ENCODE measurements around the gene C2orf78.

C2orf78 gene

DNA sequence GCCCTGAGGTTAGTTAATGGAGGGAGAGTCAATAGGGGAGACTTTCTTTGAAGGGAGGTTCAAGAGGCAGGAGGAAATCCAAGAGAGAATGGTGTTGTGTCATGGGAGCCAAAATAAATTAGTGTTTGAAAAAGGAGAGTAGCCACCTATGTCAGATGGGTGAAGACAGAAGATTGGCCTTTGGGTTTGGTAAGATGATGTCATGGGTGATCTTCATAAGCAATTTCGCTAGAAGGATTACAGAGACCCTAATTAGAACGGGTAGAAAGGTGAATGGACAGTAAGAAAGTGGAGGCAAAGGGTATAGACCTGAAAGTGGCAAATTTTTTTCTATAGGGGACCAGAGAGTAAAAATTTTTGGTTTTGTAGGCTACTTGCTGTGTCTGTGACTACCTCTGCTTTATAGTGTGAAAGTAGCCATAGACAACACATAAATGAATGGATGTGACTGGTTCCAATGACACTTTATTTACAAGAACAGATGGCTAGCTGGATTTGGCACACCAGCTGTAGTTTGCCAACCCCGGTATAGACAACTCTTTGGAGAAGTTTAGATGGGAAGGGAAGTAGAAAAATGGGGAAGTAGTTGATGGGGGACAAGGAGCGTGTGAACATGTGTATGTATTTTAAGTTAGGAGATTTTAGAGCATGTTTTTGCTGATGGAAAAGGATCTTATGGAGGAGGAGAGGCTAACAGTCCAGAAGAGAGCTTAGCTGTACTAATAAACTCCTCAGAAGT lies 54.0 kb downstream of the C2orf78 start:
- DNase-seq (ENCODE audit: low read depth) = no peak

DNA sequence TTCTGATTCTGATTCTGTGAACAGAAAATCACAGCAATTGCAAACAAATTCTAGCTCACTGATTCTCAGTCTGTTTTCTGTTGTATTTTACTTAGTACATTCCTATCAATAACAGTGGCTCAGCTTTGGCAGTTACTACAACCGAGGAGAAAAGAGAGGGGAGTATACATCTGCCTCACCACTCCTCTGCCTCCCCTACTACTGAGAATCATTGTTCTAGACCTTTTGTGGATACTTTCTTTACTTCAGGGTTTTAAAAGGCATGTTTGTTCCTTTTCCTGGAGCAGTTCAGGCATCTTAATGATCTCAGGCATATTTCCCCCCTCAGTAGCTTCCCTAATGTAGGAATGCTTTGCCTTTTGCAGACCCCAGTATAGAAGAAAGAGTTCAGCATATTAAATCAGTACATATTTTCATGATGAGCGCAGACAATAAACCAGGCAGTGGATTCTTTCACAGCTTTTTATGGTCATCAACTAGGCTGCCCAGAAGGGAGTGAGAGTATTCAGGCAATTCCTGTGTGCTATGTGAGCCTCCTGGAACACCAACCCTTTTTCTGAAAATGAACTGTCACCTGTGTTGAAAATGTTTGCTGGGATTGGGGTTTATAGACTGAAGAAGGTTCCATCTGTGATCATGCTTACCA lies 55.0 kb downstream of the C2orf78 start:
- DNase-seq (ENCODE audit: low read depth) = no peak

DNA sequence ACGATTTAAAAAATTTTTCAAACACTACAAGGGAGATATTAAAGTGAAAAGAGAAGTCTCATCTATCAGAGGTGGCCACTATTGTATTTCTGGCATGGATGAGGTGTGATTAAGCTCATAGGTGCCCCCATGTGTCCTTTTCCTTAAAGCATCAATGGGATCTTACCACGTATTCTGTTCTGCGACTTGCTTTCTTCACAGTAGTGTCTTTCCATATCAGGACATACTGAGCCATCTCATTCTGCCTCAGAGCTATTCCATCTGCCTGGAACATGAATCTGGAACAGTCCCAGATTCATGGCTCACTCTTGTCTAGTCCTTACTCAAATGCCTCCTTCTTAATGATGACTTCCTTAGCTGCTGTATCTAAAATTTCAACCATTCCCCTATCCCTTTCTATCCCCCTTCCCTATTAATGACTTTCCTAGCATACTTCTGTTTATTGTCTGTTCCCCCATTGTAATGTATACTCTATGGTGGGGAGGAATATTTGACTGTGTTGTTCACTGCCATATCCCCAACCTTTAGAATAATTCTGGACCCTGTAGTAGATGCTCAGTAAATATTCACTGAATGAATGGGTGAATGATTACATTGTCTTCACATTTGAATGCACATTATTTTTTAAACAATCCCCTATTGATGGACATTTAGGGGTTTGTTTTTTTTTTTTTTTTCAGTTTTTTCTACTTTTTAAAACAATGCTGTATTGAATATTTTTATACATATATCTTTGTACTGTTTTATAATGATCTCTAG lies 55.8 kb downstream of the C2orf78 start:
- DNase-seq (ENCODE audit: low read depth) = no peak

DNA sequence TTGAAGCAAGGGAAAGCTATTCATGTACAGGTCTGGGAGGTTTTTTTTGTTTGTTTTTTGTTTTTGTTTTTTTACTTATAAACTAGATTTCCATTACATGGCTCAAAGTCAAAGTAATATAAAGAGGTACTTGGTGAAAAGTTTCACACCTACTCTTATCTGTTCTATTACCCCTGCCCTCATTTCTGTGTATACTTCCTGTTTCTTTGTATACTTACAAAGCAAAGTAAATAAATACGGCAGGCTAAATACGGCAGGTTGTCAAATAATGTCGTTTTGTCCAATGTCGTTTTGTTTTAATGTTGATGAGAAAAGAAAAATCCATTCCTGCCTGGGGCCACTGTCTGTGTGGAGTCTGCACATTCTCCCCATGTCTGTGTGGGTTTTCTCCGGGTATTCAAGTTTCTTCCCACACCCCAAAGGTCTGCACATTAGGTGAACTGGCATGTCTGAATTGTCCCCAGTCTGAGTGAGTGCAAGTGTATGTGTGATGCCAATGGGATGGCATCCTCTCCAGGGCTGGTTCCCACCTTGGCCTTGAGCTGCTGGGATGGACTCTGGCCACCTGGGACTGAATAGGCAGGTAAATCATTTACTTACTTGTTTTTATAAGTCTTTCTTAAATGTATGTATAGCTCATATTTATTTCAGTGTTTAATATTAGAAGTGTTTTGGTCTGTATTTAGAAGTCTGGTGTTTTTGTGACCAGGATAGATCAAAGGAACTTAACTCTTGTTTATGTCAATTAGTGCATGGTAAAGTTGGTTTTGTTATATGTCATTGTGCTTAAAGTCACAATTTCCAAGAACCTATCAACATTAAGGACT lies 58.1 kb downstream of the C2orf78 start:
- DNase-seq (ENCODE audit: low read depth) = no peak

GRCh38 chr2:73842739-73843019 lies 58.7 kb downstream of the C2orf78 start:
- DNase-seq (ENCODE audit: low read depth) = no peak

GRCh38 chr2:73844087-73844486 lies 60.1 kb downstream of the C2orf78 start:
- DNase-seq (ENCODE audit: low read depth) = no peak

- no peak for DNase-seq (ENCODE audit: low read depth)
These were observed 66.0 kb downstream of the C2orf78 start for GRCh38 chr2:73850009-73850408.

GRCh38 chr2:73851274-73851673 lies 67.3 kb downstream of the C2orf78 start:
- DNase-seq (ENCODE audit: low read depth) = no peak

DNA sequence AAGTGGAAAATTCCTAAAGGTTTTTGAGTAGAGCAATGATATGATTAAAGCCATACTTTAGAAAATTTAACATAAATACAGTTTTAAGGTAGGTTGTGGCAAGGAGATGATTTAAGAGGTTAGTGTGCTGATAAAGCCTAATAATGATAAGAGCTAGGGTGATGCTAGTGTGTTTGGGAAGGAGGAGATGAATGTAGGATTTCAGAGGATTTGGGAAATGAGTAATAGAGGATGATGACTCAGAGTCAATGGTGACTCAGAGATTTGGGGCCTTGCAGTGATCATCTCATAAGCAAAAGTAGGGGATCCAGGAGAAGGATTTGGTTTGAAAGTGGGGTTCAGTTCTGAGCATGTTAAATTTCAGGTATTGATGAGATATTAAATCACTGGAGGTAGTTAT lies 68.0 kb downstream of the C2orf78 start:
- DNase-seq (ENCODE audit: low read depth) = no peak

GRCh38 chr2:73855526-73855925 lies 71.5 kb downstream of the C2orf78 start:
- no peak for DNase-seq (ENCODE audit: low read depth)

GRCh38 chr2:73856214-73856613 lies 72.2 kb downstream of the C2orf78 start:
- no peak for DNase-seq (ENCODE audit: low read depth)

DNA sequence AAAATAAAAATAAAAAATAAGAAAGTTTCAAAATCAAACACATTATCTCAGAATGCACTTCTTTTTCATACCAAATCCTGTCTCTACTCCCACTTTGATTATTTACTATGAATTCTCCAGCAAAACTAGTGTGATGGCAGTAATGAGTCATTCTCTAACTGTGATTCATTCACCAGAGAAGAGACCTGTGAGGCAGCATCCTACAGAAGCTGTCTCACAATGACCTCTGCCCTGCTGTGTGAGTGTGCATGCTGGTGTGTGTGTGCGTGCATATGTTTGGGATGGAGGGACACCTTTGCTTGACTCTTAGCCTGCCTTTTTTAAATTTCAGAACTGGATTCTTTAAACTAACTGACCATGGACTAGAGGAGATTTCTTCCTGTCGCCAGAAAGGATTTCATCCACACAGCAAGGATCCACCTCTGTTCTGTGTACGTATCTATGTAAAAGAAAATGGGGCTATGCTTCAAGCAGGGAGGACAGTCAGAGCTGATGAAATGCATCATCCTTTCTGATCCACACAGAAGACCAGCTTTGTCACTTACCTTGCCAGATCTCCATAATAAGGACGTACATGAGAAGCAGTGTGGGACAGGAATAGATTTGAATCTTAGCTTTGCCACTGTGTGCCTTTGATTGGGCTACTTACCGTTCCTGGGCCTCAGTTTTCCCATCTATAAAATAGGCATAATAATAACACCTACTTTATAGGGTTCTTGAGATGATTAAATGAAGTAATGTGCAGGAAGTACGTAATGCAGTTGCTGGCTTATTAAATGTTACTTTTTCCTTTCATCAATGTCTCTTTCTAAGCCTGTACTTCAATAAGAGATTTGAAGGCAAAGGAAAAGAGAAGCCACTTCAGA lies 76.0 kb downstream of the C2orf78 start:
- peak; percentile 31 for DNase-seq (ENCODE audit: low read depth)

GRCh38 chr2:73862987-73863386 lies 79.0 kb downstream of the C2orf78 start:
- no peak for DNase-seq (ENCODE audit: low read depth)
